SK-N-SH treated with all-trans-retinoic acid at 6 μM for 48 hours (cell line): ENCODE data around the gene CPSF4.

Experiments used
- BACH2 ChIP-seq: fragments of 250-450 bp; sonication (Bioruptor Pico); IDR thresholded peaks from 2 replicates; pipeline ENCODE4 v1.9.0; 2021; ENCODE audit warnings: mild to moderate bottlenecking, borderline replicate concordance
- PATZ1 ChIP-seq: fragments of 250-450 bp; sonication (Bioruptor Pico); IDR thresholded peaks from 2 replicates; pipeline ENCODE4 v1.8.0; 2020; ENCODE audit warnings: mild to moderate bottlenecking, moderate library complexity, borderline replicate concordance
- RARB ChIP-seq: fragments of 250-450 bp; sonication (Bioruptor Pico); IDR thresholded peaks from 2 replicates; pipeline ENCODE4 v1.8.0; 2021; ENCODE audit warnings: mild to moderate bottlenecking, moderate library complexity
- TCF4 ChIP-seq: fragments of 250-450 bp; sonication (Bioruptor Pico); IDR thresholded peaks from 2 replicates; pipeline ENCODE4 v1.8.0; 2021; ENCODE audit warnings: mild to moderate bottlenecking, moderate library complexity, borderline replicate concordance
- TSHZ2 ChIP-seq: fragments of 250-450 bp; sonication (Bioruptor Pico); IDR thresholded peaks from 2 replicates; pipeline ENCODE4 v1.5.0; 2020; ENCODE audit warnings: mild to moderate bottlenecking, moderate library complexity
- ZC3H10 ChIP-seq: fragments of 250-450 bp; sonication (Bioruptor Pico); IDR thresholded peaks from 2 replicates; pipeline ENCODE4 v1.5.1; 2021; ENCODE audit warnings: mild to moderate bottlenecking, moderate library complexity
- ZFP30 ChIP-seq: fragments of 450-650 bp; formaldehyde crosslinking; IDR thresholded peaks from 2 replicates; pipeline ENCODE4 v1.5.0; 2022; ENCODE audit warnings: mild to moderate bottlenecking, moderate library complexity
- ZNF565 ChIP-seq: fragments of 450-650 bp; formaldehyde crosslinking; conservative IDR thresholded peaks from 2 replicates; pipeline ENCODE4 v1.5.0; 2020; ENCODE audit warnings: low read depth, mild to moderate bottlenecking, moderate library complexity
- ZNF8 ChIP-seq: fragments of 450-650 bp; formaldehyde crosslinking; IDR thresholded peaks from 2 replicates; pipeline ENCODE4 v1.5.0; 2020; ENCODE audit warnings: mild to moderate bottlenecking, moderate library complexity

GRCh38 chr7:99455874-99456273, 17.1 kb downstream of the CPSF4 start:
- TF ChIP-seq ZNF8 (CRISPR knock-in tag) (no peak), ZNF565 (CRISPR knock-in tag) (no peak), PATZ1 (CRISPR knock-in tag) (no peak), TCF4 (CRISPR knock-in tag) (no peak), BACH2 (no peak), ZFP30 (CRISPR knock-in tag) (no peak), RARB (CRISPR knock-in tag) (no peak), ZC3H10 (CRISPR knock-in tag) (no peak), TSHZ2 (CRISPR knock-in tag) (no peak)
